Caco-2 (cell line): ENCODE data around the gene ESRRG. TPM values are rescaled to one million over a fixed set of nuclear protein-coding genes. Genes with fewer than 3 reads are reported as not detected.

ENCODE experiments used
- BruUV-seq: library from RNA; stranded (reverse); fragments of 400-500 nt; replicated peaks from 2 replicates; lab custom pipeline; 2021; lab: Mats Ljungman, UMichigan
- CTCF ChIA-PET: fragments of 300-600 bp; sonication (Branson Sonifier 250); formaldehyde crosslinking; loops from one replicate; lab custom pipeline; 2022; ENCODE audit warnings: antibody characterized with exemption; lab: Charles Lee
- POLR2A ChIA-PET: fragments of 300-600 bp; sonication (Branson Sonifier 250); formaldehyde crosslinking; loops from one replicate; lab custom pipeline; 2022; ENCODE audit warnings: antibody characterized with exemption; lab: Charles Lee
- DNase-seq, 2 experiments: peaks; one replicate each; pipeline versions ENCODE4 v3.0.0 to v3.0.0-alpha.2; 2020 to 2022
- H3K27me3 ChIP-seq: replicated peaks from 2 replicates; pipeline ENCODE4 v1.6.0; 2011; ENCODE audit warnings: low read length; ENCODE audit not compliant: control insufficient read depth, insufficient read depth
- H3K36me3 ChIP-seq: 2 replicates; pipeline ENCODE4 v1.5.1; 2011; ENCODE audit warnings: low read length; ENCODE audit not compliant: control insufficient read depth, insufficient read depth
- H3K4me1 ChIP-seq: fragments of 250-450 bp; sonication (Bioruptor Pico); 2 replicates; pipeline ENCODE4 v1.5.1; 2020; ENCODE audit warnings: mild to moderate bottlenecking
- H3K4me3 ChIP-seq: 2 replicates; pipeline ENCODE4 v1.5.1; 2011; ENCODE audit warnings: low read depth, mild to moderate bottlenecking, control low read depth, low read length
- H3K9me3 ChIP-seq: fragments of 250-450 bp; sonication (Bioruptor Pico); 2 replicates; pipeline ENCODE4 v1.5.1; 2020; ENCODE audit warnings: mild to moderate bottlenecking, moderate library complexity
- H3K27ac Mint-ChIP-seq: one replicate; pipeline ENCODE4 v1.8.0; 2022; ENCODE audit warnings: mixed read lengths; ENCODE audit not compliant: unreplicated experiment
- H3K27me3 Mint-ChIP-seq: one replicate; pipeline ENCODE4 v1.8.0; 2022; ENCODE audit warnings: mixed read lengths; ENCODE audit not compliant: insufficient read depth, unreplicated experiment
- H3K36me3 Mint-ChIP-seq: one replicate; pipeline ENCODE4 v1.8.0; 2022; ENCODE audit warnings: mild to moderate bottlenecking, mixed read lengths; ENCODE audit not compliant: insufficient read depth, unreplicated experiment
- H3K4me1 Mint-ChIP-seq: one replicate; pipeline ENCODE4 v1.8.0; 2022; ENCODE audit warnings: low read depth, mixed read lengths; ENCODE audit not compliant: unreplicated experiment
- H3K4me3 Mint-ChIP-seq: one replicate; pipeline ENCODE4 v1.8.0; 2022; ENCODE audit warnings: mild to moderate bottlenecking, moderate library complexity, mixed read lengths; ENCODE audit not compliant: unreplicated experiment
- H3K9me3 Mint-ChIP-seq: one replicate; pipeline ENCODE4 v1.8.0; 2022; ENCODE audit warnings: mixed read lengths; ENCODE audit not compliant: unreplicated experiment
- CTCF ChIP-seq, 2 experiments: fragments of 200-600 bp in 1 of 2; IDR thresholded peaks; 1 replicate in 1 of 2; 2 replicates in 1 of 2; pipeline versions ENCODE4 v1.5.1 to v1.8.0; 2011 to 2022; ENCODE audit warnings: antibody characterized with exemption in 1 of 2, control low read depth in 1 of 2, inconsistent platforms in 1 of 2, low read depth in 1 of 2, low read length in 1 of 2, mild to moderate bottlenecking in 1 of 2, moderate library complexity in 1 of 2; ENCODE audit not compliant: insufficient read depth in 1 of 2, severe bottlenecking in 1 of 2, unreplicated experiment in 1 of 2
- intact Hi-C: fragments of 100-400 bp; cut with micrococcal nuclease; formaldehyde crosslinking; loops from one replicate; pipeline ENCODE4 v1.10.0; 2022; ENCODE audit not compliant: unreplicated experiment
- total RNA-seq: library from RNA; stranded (reverse); gene quantifications from 2 replicates; pipeline ENCODE4 v1.2.3, GENCODE V29; 2022

The ESRRG gene
- total RNA-seq, 1 experiment from 2014 or later, result 6.6 TPM

GRCh38 chr1:216765346-216766300 lies 42.4 kb upstream of the ESRRG start:
- H3K9me3 Mint-ChIP-seq, result no peaks in the 10 kb centered on the region
- no peaks in the 10 kb centered on the region for H3K36me3 ChIP-seq
- H3K27me3 ChIP-seq, result no peaks in the 10 kb centered on the region
- POLR2A ChIA-PET, result no interaction called here
- no peak for TF ChIP-seq CTCF (IDR thresholded peaks at IDR 0.05; ENCODE audit: insufficient read depth in 1 of 2, low read depth in 1 of 2, low read length in 1 of 2, severe bottlenecking in 1 of 2, unreplicated experiment in 1 of 2)
- H3K4me1 Mint-ChIP-seq, result peaks cover 6% of the 10 kb centered on the region
- no peaks in the 10 kb centered on the region for H3K9me3 ChIP-seq
- no peak for DNase-seq
- intact Hi-C loops, result no loop called here
- no peaks in the 10 kb centered on the region for H3K27me3 Mint-ChIP-seq
- no peak overlapping the region for H3K27ac Mint-ChIP-seq
- CTCF ChIA-PET, result no interaction called here
- no peak overlapping the region for H3K4me3 Mint-ChIP-seq
- peaks cover 10% of the 10 kb centered on the region; the same call in 1 of the 2 replicates for H3K4me1 ChIP-seq
- H3K4me3 ChIP-seq, result no peak overlapping the region
- no peaks in the 10 kb centered on the region for H3K36me3 Mint-ChIP-seq
- no TSS peak for BruUV-seq

GRCh38 chr1:216758161-216758560 lies 34.9 kb upstream of the ESRRG start:
- Histone ChIP-seq H3K4me3 (no peak overlapping the region), H3K27me3 (no peaks in the 10 kb centered on the region), H3K4me1 (peaks cover 8% of the 10 kb centered on the region), H3K36me3 (no peaks in the 10 kb centered on the region), H3K9me3 (no peaks in the 10 kb centered on the region)
- Mint-ChIP-seq H3K36me3 (no peaks in the 10 kb centered on the region), H3K4me1 (peaks cover 7% of the 10 kb centered on the region), H3K27me3 (no peaks in the 10 kb centered on the region), H3K9me3 (no peaks in the 10 kb centered on the region), H3K4me3 (peak overlapping the region; percentile 54), H3K27ac (no peak overlapping the region)
- ChIA-PET POLR2A (no interaction called here), CTCF (no interaction called here)
- BruUV-seq, result no TSS peak
- intact Hi-C loops, result loop anchor here (10.0 kb wide), 1 partner anchor 987 kb away; no protein-coding TSS in a partner anchor
- TF ChIP-seq CTCF (IDR thresholded peaks at IDR 0.05; ENCODE audit: insufficient read depth in 1 of 2, low read depth in 1 of 2, low read length in 1 of 2, severe bottlenecking in 1 of 2, unreplicated experiment in 1 of 2), result no peak
- DNase-seq, result no peak

GRCh38 chr1:216757110-216757509 lies 33.9 kb upstream of the ESRRG start:
- Mint-ChIP-seq H3K4me3 (no peak overlapping the region), H3K27me3 (no peaks in the 10 kb centered on the region), H3K36me3 (no peaks in the 10 kb centered on the region), H3K4me1 (peaks cover 7% of the 10 kb centered on the region), H3K27ac (no peak overlapping the region), H3K9me3 (no peaks in the 10 kb centered on the region)
- no peak overlapping the region for H3K4me3 ChIP-seq
- no peaks in the 10 kb centered on the region for H3K9me3 ChIP-seq
- TF ChIP-seq CTCF (IDR thresholded peaks at IDR 0.05; ENCODE audit: insufficient read depth in 1 of 2, low read depth in 1 of 2, low read length in 1 of 2, severe bottlenecking in 1 of 2, unreplicated experiment in 1 of 2), result no peak
- ChIA-PET POLR2A (no interaction called here), CTCF (no interaction called here)
- intact Hi-C loops, result loop anchor here (10.0 kb wide), 1 partner anchor 988 kb away; no protein-coding TSS in a partner anchor
- no peak for DNase-seq
- H3K4me1 ChIP-seq, result peaks cover 8% of the 10 kb centered on the region
- no peaks in the 10 kb centered on the region for H3K27me3 ChIP-seq
- no peaks in the 10 kb centered on the region for H3K36me3 ChIP-seq
- no TSS peak for BruUV-seq
